Large intestine (tissue), 3 donors: Measurements from ENCODE around the gene PTPRD. TPM values are rescaled to one million over a fixed set of nuclear protein-coding genes. Genes with fewer than 3 reads are reported as not detected.

Experiments used
- DNase-seq, 2 donors: peaks; one replicate each; pipeline versions ENCODE4 v3.0.0 to v3.0.0-alpha.2; 2013
- H3K27ac ChIP-seq: one replicate; pipeline ENCODE4 v1.5.1; 2013; ENCODE audit warnings: low read length
- H3K27me3 ChIP-seq: 2 replicates; pipeline ENCODE4 v1.6.1; 2013; ENCODE audit warnings: low read length; ENCODE audit not compliant: control insufficient read depth, insufficient read depth
- H3K36me3 ChIP-seq: 2 replicates; pipeline ENCODE4 v1.6.1; 2013; ENCODE audit warnings: low read length; ENCODE audit not compliant: control insufficient read depth, insufficient read depth
- H3K4me1 ChIP-seq: one replicate; pipeline ENCODE4 v1.6.1; 2013; ENCODE audit warnings: low read length; ENCODE audit not compliant: control insufficient read depth, insufficient read depth
- H3K4me3 ChIP-seq: one replicate; pipeline ENCODE4 v1.5.1; 2013; ENCODE audit warnings: low read length
- H3K9me3 ChIP-seq: one replicate; pipeline ENCODE4 v1.6.1; 2013; ENCODE audit warnings: mild to moderate bottlenecking, low read depth, low read length, moderate library complexity; ENCODE audit not compliant: control insufficient read depth
- WGBS: methylation state at CpG from one replicate; pipeline ENCODE4 v1.1.5; 2013; ENCODE audit warnings: low lambda C conversion rate; ENCODE audit not compliant: insufficient coverage; 5-methylcytosine and 5-hydroxymethylcytosine counted together
- polyA plus RNA-seq: library from polyadenylated mRNA; unstranded; fragments of 120-200 nt; gene quantifications from one replicate; pipeline ENCODE4 v1.2.1, GENCODE V29; 2013

The PTPRD gene
- polyA plus RNA-seq, 1 donor: 12.0 TPM

- H3K9me3 ChIP-seq: no peaks in the 10 kb centered on the region
- H3K27ac ChIP-seq: no peak overlapping the region
- no peaks in the 10 kb centered on the region for H3K27me3 ChIP-seq
- H3K36me3 ChIP-seq: no peaks in the 10 kb centered on the region
- 0% methylated on average over 1 of the region's 4 CpGs for WGBS
- H3K4me1 ChIP-seq: no peaks in the 10 kb centered on the region
- no peak overlapping the region for H3K4me3 ChIP-seq
- no peak for DNase-seq
Observed at GRCh38 chr9:8895106-8895860, 1717.5 kb downstream of the PTPRD start.

- H3K4me3 ChIP-seq: no peak overlapping the region
- peaks cover 3% of the 10 kb centered on the region for H3K4me1 ChIP-seq
- H3K27ac ChIP-seq: no peak overlapping the region
- no peaks in the 10 kb centered on the region for H3K27me3 ChIP-seq
- no peak for DNase-seq
- no peaks in the 10 kb centered on the region for H3K36me3 ChIP-seq
- no CpG with 5 or more reads among the region's 2 CpGs for WGBS
- no peaks in the 10 kb centered on the region for H3K9me3 ChIP-seq
Observed at GRCh38 chr9:8890695-8891094, 1722.1 kb downstream of the PTPRD start.

- no peaks in the 10 kb centered on the region for H3K9me3 ChIP-seq
- no peaks in the 10 kb centered on the region for H3K27me3 ChIP-seq
- H3K4me3 ChIP-seq: no peak overlapping the region
- no peaks in the 10 kb centered on the region for H3K36me3 ChIP-seq
- H3K27ac ChIP-seq: no peak overlapping the region
- 90% methylated on average over 1 of the region's 1 CpG for WGBS
- no peak for DNase-seq
- H3K4me1 ChIP-seq: peaks cover 3% of the 10 kb centered on the region
Observed at GRCh38 chr9:8889100-8889499, 1723.7 kb downstream of the PTPRD start.

- Histone ChIP-seq H3K36me3 (no peaks in the 10 kb centered on the region), H3K9me3 (no peaks in the 10 kb centered on the region), H3K4me1 (peaks cover 3% of the 10 kb centered on the region), H3K27ac (peak overlapping the region; percentile 30), H3K27me3 (no peaks in the 10 kb centered on the region), H3K4me3 (no peak overlapping the region)
- DNase-seq: peak; percentile 80 to 89
- WGBS: no CpG with 5 or more reads among the region's 1 CpG
Observed at GRCh38 chr9:8888591-8888990, 1724.2 kb downstream of the PTPRD start.

- Histone ChIP-seq H3K27me3 (no peaks in the 10 kb centered on the region), H3K4me3 (no peak overlapping the region), H3K9me3 (no peaks in the 10 kb centered on the region), H3K27ac (no peak overlapping the region), H3K36me3 (no peaks in the 10 kb centered on the region), H3K4me1 (peaks cover 10% of the 10 kb centered on the region)
- no peak for DNase-seq
- WGBS: no CpG with 5 or more reads among the region's 1 CpG
Observed at GRCh38 chr9:8887369-8887768, 1725.4 kb downstream of the PTPRD start.

- peak; percentile 67 to 86 for DNase-seq
- 0% methylated on average over 1 of the region's 1 CpG for WGBS
Observed at GRCh38 chr9:8883321-8883720, 1729.5 kb downstream of the PTPRD start.

GRCh38 chr9:8880060-8880459 is 1732.7 kb downstream of the PTPRD start:
- H3K9me3 ChIP-seq: no peaks in the 10 kb centered on the region
- 80% methylated on average over 2 of the region's 3 CpGs for WGBS
- peaks cover 7% of the 10 kb centered on the region for H3K4me1 ChIP-seq
- no peaks in the 10 kb centered on the region for H3K36me3 ChIP-seq
- DNase-seq: no peak
- no peak overlapping the region for H3K4me3 ChIP-seq
- no peak overlapping the region for H3K27ac ChIP-seq
- H3K27me3 ChIP-seq: no peaks in the 10 kb centered on the region

More at GRCh38 chr9:8883321-8883720, 1729.5 kb downstream of the PTPRD start:
- Histone ChIP-seq H3K4me1 (peaks cover 10% of the 10 kb centered on the region), H3K4me3 (no peak overlapping the region), H3K27ac (peak overlapping the region; percentile 35), H3K27me3 (no peaks in the 10 kb centered on the region), H3K9me3 (no peaks in the 10 kb centered on the region), H3K36me3 (no peaks in the 10 kb centered on the region)

- Histone ChIP-seq H3K27ac (no peak overlapping the region), H3K36me3 (no peaks in the 10 kb centered on the region)
- no CpG with 5 or more reads among the region's 2 CpGs for WGBS
Observed at GRCh38 chr9:8879284-8879683, 1733.5 kb downstream of the PTPRD start.

GRCh38 chr9:8877753-8878494 is 1734.9 kb downstream of the PTPRD start:
- Histone ChIP-seq H3K27me3 (no peaks in the 10 kb centered on the region), H3K4me3 (no peak overlapping the region), H3K9me3 (no peaks in the 10 kb centered on the region), H3K27ac (no peak overlapping the region), H3K4me1 (peaks cover 6% of the 10 kb centered on the region), H3K36me3 (no peaks in the 10 kb centered on the region)
- no CpG with 5 or more reads among the region's 3 CpGs for WGBS
- DNase-seq: no peak

More at GRCh38 chr9:8879284-8879683, 1733.5 kb downstream of the PTPRD start:
- Histone ChIP-seq H3K27me3 (no peaks in the 10 kb centered on the region), H3K4me3 (no peak overlapping the region), H3K4me1 (peaks cover 7% of the 10 kb centered on the region), H3K9me3 (no peaks in the 10 kb centered on the region)
- no peak for DNase-seq

GRCh38 chr9:8876303-8876702 is 1736.5 kb downstream of the PTPRD start:
- H3K36me3 ChIP-seq: no peaks in the 10 kb centered on the region
- no peak for DNase-seq
- 65% methylated on average over 2 of the region's 2 CpGs for WGBS
- H3K4me1 ChIP-seq: peaks cover under 1% of the 10 kb centered on the region
- H3K27ac ChIP-seq: no peak overlapping the region
- H3K27me3 ChIP-seq: no peaks in the 10 kb centered on the region
- no peak overlapping the region for H3K4me3 ChIP-seq
- H3K9me3 ChIP-seq: no peaks in the 10 kb centered on the region
